Islet of Langerhans (tissue), 1 donor: ENCODE results near the gene MT1M.
"Not testable (repeated sequence)": the region's sequence is repeated elsewhere in the genome, so short reads cannot be mapped to it uniquely, and the experiment has no call there.

ENCODE experiments used
- FAIRE-seq: peaks from one replicate; lab custom pipeline; 2011; peaks lifted over from hg19 to GRCh38; lab: Jason Lieb, UNC

Gene MT1M

GRCh38 chr16:56632156-56632847 is at the start of gene MT1M:
Gene MT1M (plus strand): TSS chr16:56632659. CDS start chr16:56632732, 73 bp downstream.
- no peak for FAIRE-seq

GRCh38 chr16:56582911-56583310 is 49.5 kb upstream of the MT1M start:
- not testable (repeated sequence) for FAIRE-seq

GRCh38 chr16:56583351-56584168 is 48.9 kb upstream of the MT1M start:
- FAIRE-seq = no peak

- FAIRE-seq = no peak
These were observed 48.2 kb upstream of the MT1M start for GRCh38 chr16:56584276-56584675.

- no peak for FAIRE-seq
These were observed 43.7 kb upstream of the MT1M start for GRCh38 chr16:56588781-56589140.

- FAIRE-seq = no peak
These were observed 43.1 kb upstream of the MT1M start, which contains the start of gene MT3 for GRCh38 chr16:56589141-56590039. Gene MT3 (plus strand): TSS chr16:56589528. CDS start chr16:56589591, 63 bp downstream.

GRCh38 chr16:56591377-56592060 is 40.9 kb upstream of the MT1M start:
- FAIRE-seq = no peak

GRCh38 chr16:56593573-56594291 is 38.7 kb upstream of the MT1M start:
- FAIRE-seq = no peak

- FAIRE-seq = no peak
These were observed 38.2 kb upstream of the MT1M start for GRCh38 chr16:56594292-56594619.

- FAIRE-seq = no peak
These were observed 32.0 kb upstream of the MT1M start for GRCh38 chr16:56600398-56600999.

GRCh38 chr16:56601325-56601724 is 31.1 kb upstream of the MT1M start:
- FAIRE-seq = no peak

GRCh38 chr16:56603589-56603988 is 28.9 kb upstream of the MT1M start:
- FAIRE-seq = no peak

- FAIRE-seq = no peak
These were observed 27.5 kb upstream of the MT1M start for GRCh38 chr16:56604966-56605365.

- FAIRE-seq = no peak
These were observed 27.0 kb upstream of the MT1M start for GRCh38 chr16:56605475-56605874.

- FAIRE-seq = no peak
These were observed 26.4 kb upstream of the MT1M start for GRCh38 chr16:56606071-56606475.

GRCh38 chr16:56606476-56607108 is 25.9 kb upstream of the MT1M start:
- FAIRE-seq = no peak

- no peak for FAIRE-seq
These were observed 25.3 kb upstream of the MT1M start for GRCh38 chr16:56607109-56607618.

- no peak for FAIRE-seq
These were observed 24.8 kb upstream of the MT1M start for GRCh38 chr16:56607675-56608042.

- no peak for FAIRE-seq
These were observed 24.2 kb upstream of the MT1M start, which contains the start of gene MT2A for GRCh38 chr16:56608043-56608875. Gene MT2A (plus strand): TSS chr16:56608584. CDS start chr16:56608656, 72 bp downstream.
